Stimulated activated CD8-positive, alpha-beta memory T cell treated with anti-CD3 and anti-CD28 coated beads, Interleukin-12 subunit alpha, Interleukin-12 subunit beta, amount 100 ng/mL, for 24 hours (primary cell): ENCODE results near the gene KRT26.

Source experiments
- DNase-seq: peaks from one replicate; pipeline ENCODE4 v3.0.0-alpha.2; 2020; ENCODE audit errors: extremely low read depth

The KRT26 gene

GRCh38 chr17:40727447-40728231 is 44.4 kb downstream of the KRT26 start:
- DNase-seq = no peak

GRCh38 chr17:40726919-40727318 is 45.1 kb downstream of the KRT26 start:
- DNase-seq = no peak

- DNase-seq = no peak
Measured at GRCh38 chr17:40724656-40725055, 47.3 kb downstream of the KRT26 start.

GRCh38 chr17:40722241-40722640 is 49.8 kb downstream of the KRT26 start:
- no peak for DNase-seq

GRCh38 chr17:40720899-40721298 is 51.1 kb downstream of the KRT26 start:
- DNase-seq = no peak

GRCh38 chr17:40718930-40719329 is 53.1 kb downstream of the KRT26 start:
- DNase-seq = no peak

GRCh38 chr17:40717776-40718175 is 54.2 kb downstream of the KRT26 start:
- DNase-seq = no peak
